Heart right ventricle (tissue), 16 donors: ENCODE measurements around the gene HIPK3. TPM values are rescaled to one million over a fixed set of nuclear protein-coding genes. Genes with fewer than 3 reads are reported as not detected.

Source experiments
- ATAC-seq, 8 donors: fragments of 200-7000 bp; cut with Tn5 transposase; one replicate each; pipeline ENCODE4 v1.9.1; 2020; ENCODE audit warnings: mild to moderate bottlenecking in 8 of 8, moderate library complexity in 8 of 8, moderate number of reproducible peaks in 1 of 8
- DNase-seq, 2 donors: peaks; one replicate each; pipeline ENCODE4 v3.0.0-alpha.2; 2020
- H3K27ac ChIP-seq, 10 donors: fragments of 200-600 bp; sonication (generic) in 2 of 10; one replicate each; pipeline versions ENCODE4 v1.5.0 to v1.8.0; 2020 to 2022; ENCODE audit warnings: mild to moderate bottlenecking in 3 of 10
- H3K27me3 ChIP-seq, 7 donors: fragments of 200-600 bp; one replicate each; pipeline ENCODE4 v1.8.0; 2021 to 2022; ENCODE audit warnings: mild to moderate bottlenecking in 2 of 7
- H3K36me3 ChIP-seq, 9 donors: fragments of 200-600 bp; sonication (generic) in 1 of 9; one replicate each; pipeline versions ENCODE4 v1.5.0 to v1.8.0; 2020 to 2022; ENCODE audit warnings: mild to moderate bottlenecking in 2 of 9
- H3K4me1 ChIP-seq, 9 donors: fragments of 200-600 bp; sonication (generic) in 1 of 9; one replicate each; pipeline versions ENCODE4 v1.5.0 to v1.8.0; 2020 to 2022; ENCODE audit warnings: mild to moderate bottlenecking in 4 of 9
- H3K4me3 ChIP-seq, 10 donors: fragments of 200-600 bp; sonication (generic) in 2 of 10; one replicate each; pipeline versions ENCODE4 v1.5.0 to v1.8.0; 2020 to 2022; ENCODE audit warnings: mild to moderate bottlenecking in 7 of 10, moderate library complexity in 2 of 10
- H3K9me3 ChIP-seq, 11 donors: fragments of 200-600 bp in 10 of 11; sonication (generic) in 2 of 11; one replicate each; pipeline versions ENCODE4 v1.5.0 to v1.8.0; 2013 to 2022; ENCODE audit warnings: mild to moderate bottlenecking in 2 of 11, control low read depth in 1 of 11, moderate library complexity in 1 of 11
- WGBS, 2 donors: extraction: QIAGEN DNeasy Blood & Tissue Kit; methylation state at CpG; one replicate each; pipeline ENCODE4 v1.1.7; 2013; ENCODE audit warnings: inconsistent platforms in 1 of 2; 5-methylcytosine and 5-hydroxymethylcytosine counted together
- intact Hi-C, 10 donors: fragments of 100-400 bp; cut with DNase I; formaldehyde crosslinking; loops; one replicate each; pipeline versions ENCODE4 v1.11.1 to v1.14.2; 2022
- polyA plus RNA-seq, 2 donors: library from polyadenylated mRNA; stranded (reverse); fragments of 200-250 nt; gene quantifications; one replicate each; pipeline ENCODE4 v1.2.3, GENCODE V29; 2013
- total RNA-seq, 10 donors: library from RNA; stranded (reverse); fragmentation: NEBNext Ultra II Directional in 3 of 10; extraction: Animal tissue kit (Norgen Biotek cat#: 25700) in 3 of 10; gene quantifications; one replicate each; pipeline versions ENCODE4 v1.2.1 to v1.2.4, GENCODE V29; 2021 to 2023
- TF ChIP-seq, protein P1 (sequence below), 9 donors: fragments of 200-600 bp; sonication (generic) in 2 of 9; IDR thresholded peaks; one replicate each; pipeline versions ENCODE4 v1.5.0 to v1.8.0; 2021 to 2022; ENCODE audit warnings: antibody characterized with exemption in 9 of 9, mild to moderate bottlenecking in 5 of 9, moderate library complexity in 1 of 9
- donor health status: Arrhythmogenic right ventricular cardiomyopathy.
- donor health status: ischemic (EF 13 %, LVEDD 7.1; RV severe dilation, severe dysfunction).
- donor health status: healthy with polysubstance abuse.
- donor health status: DM: no; HTN: yes; CAD: no.
- donor health status: DM: no; HTN: no; CAD: no.
- donor health status: ischemic (EF 25% LVEDD 6.9; RV normal size, moderate dysfunction).
- donor health status: ischemic (EF 25% LVEDD 5.7; RV mildly dilated, moderate dysfunction).
- donor health status: healthy.
- donor health status: DM: yes; HTN: yes; CAD: no.
- donor health status: Ischemic cardiomyopathy.
- donor health status: ischemic (EF 35%, LVEDD 5.7; RV mildly dilated, moderate dysfunction).
- donor health status: nonischemic (EF 11% LVEDD 7.7; RV severe dilation, severe dysfunction).
- donor health status: DM: yes; HTN: yes; CAD: no.
- donor health status: PGD.
- donor health status: ischemic (EF 29% LVEDD 5.4; RV normal size, mild dysfunction).
- donor health status: nonischemic (EF 23%, LVEDD 6.1; RV moderate dilation, normal function).

Gene HIPK3
- total and polyA plus RNA-seq, 12 donors = 15.9 to 334 (median 276) TPM

- peak overlapping the region in 4 of 10 donors; percentile 11 to 68 (median 46) for H3K27ac ChIP-seq
- no peaks in the 10 kb centered on the region for H3K9me3 ChIP-seq
- H3K4me3 ChIP-seq = no peak overlapping the region
- no peak for DNase-seq
- H3K27me3 ChIP-seq = no peaks in the 10 kb centered on the region
- intact Hi-C loops = no loop called here
- no peak for ATAC-seq
- H3K36me3 ChIP-seq = no peaks in the 10 kb centered on the region
- TF ChIP-seq, protein P1, sequence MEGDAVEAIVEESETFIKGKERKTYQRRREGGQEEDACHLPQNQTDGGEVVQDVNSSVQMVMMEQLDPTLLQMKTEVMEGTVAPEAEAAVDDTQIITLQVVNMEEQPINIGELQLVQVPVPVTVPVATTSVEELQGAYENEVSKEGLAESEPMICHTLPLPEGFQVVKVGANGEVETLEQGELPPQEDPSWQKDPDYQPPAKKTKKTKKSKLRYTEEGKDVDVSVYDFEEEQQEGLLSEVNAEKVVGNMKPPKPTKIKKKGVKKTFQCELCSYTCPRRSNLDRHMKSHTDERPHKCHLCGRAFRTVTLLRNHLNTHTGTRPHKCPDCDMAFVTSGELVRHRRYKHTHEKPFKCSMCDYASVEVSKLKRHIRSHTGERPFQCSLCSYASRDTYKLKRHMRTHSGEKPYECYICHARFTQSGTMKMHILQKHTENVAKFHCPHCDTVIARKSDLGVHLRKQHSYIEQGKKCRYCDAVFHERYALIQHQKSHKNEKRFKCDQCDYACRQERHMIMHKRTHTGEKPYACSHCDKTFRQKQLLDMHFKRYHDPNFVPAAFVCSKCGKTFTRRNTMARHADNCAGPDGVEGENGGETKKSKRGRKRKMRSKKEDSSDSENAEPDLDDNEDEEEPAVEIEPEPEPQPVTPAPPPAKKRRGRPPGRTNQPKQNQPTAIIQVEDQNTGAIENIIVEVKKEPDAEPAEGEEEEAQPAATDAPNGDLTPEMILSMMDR (IDR thresholded peaks at IDR 0.05) = no peak
- H3K4me1 ChIP-seq = peaks cover 4 to 93% (median 83%) of the 10 kb centered on the region in 9 donors
Observed at GRCh38 chr11:33273656-33274055, 16.5 kb downstream of the HIPK3 start.

DNA sequence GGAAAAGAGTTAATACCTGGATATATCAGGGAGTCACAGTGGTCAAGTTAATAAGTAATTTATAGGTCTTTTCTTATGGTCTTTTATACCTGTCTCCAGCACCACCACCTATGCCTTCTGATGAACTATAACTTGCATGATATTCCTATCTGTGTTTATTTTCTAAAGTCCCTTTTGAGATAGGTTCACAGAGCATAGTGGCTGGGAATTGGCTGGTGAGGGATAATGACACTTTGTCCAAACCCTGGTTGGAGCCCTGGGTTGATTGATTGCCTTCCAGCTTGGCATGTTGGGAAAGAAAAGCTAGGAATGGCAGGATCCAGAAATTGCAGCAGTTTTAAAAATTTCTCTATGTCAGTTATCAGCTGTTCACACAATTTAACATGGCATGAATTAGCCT, 23.2 kb downstream of the HIPK3 start:
- Histone ChIP-seq H3K36me3 (no peaks in the 10 kb centered on the region), H3K9me3 (peaks cover 0 to 9% (median 0%) of the 10 kb centered on the region in 11 donors), H3K27ac (no peak overlapping the region), H3K4me1 (peaks cover 4 to 66% (median 51%) of the 10 kb centered on the region in 9 donors), H3K4me3 (no peak overlapping the region), H3K27me3 (no peaks in the 10 kb centered on the region)
- DNase-seq = no peak
- intact Hi-C loops = no loop called here
- ATAC-seq = no peak
- TF ChIP-seq, protein P1 (IDR thresholded peaks at IDR 0.05) = no peak

DNA sequence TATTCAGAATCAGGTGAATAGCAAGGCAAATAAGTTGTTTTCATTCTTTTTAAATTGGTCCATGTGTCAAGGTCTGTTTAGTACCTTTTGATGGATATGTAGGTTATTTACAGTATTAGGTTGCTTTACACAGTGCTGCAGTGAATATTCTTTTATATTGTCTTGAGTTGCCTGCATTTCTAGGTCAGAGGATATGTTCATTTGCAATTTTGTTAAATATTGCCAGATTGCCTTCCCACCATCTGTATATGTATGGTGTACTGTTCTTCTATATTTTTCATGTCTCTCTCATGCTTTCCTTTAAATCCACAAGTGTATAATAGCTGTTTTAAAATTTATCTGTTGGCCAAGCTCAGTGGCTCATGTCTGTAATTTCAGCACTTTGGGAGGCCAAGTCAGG, 24.6 kb downstream of the HIPK3 start:
- H3K27ac ChIP-seq = no peak overlapping the region
- peaks cover 0 to 58% (median 45%) of the 10 kb centered on the region in 9 donors for H3K4me1 ChIP-seq
- no peak overlapping the region for H3K4me3 ChIP-seq
- intact Hi-C loops = no loop called here
- H3K36me3 ChIP-seq = peaks cover 0 to 5% (median 4%) of the 10 kb centered on the region in 9 donors
- peaks cover 0 to 9% (median 0%) of the 10 kb centered on the region in 11 donors for H3K9me3 ChIP-seq
- TF ChIP-seq, protein P1 (IDR thresholded peaks at IDR 0.05) = no peak
- no peak for DNase-seq
- H3K27me3 ChIP-seq = no peaks in the 10 kb centered on the region
- ATAC-seq = no peak

- Histone ChIP-seq H3K9me3 (peaks cover 0 to 6% (median 0%) of the 10 kb centered on the region in 11 donors), H3K27me3 (no peaks in the 10 kb centered on the region), H3K27ac (no peak overlapping the region), H3K4me3 (no peak overlapping the region), H3K36me3 (peaks cover 0 to 30% (median 9%) of the 10 kb centered on the region in 9 donors), H3K4me1 (peaks cover 0 to 66% (median 45%) of the 10 kb centered on the region in 9 donors)
- 50 to 69% methylated on average over 2 of the region's 2 CpGs for WGBS, 2 donors
- TF ChIP-seq, protein P1 (IDR thresholded peaks at IDR 0.05) = no peak
- DNase-seq (no peak), ATAC-seq (no peak)
- intact Hi-C loops = no loop called here
Observed at GRCh38 chr11:33284818-33285217, 27.6 kb downstream of the HIPK3 start.
